Measurements from ENCODE around the gene PGAM2.

The PGAM2 gene

GRCh38 chr7:44101966-44102845 is 36.8 kb upstream of the PGAM2 start:
- no peak for TF ChIP-seq CTCF (conservative IDR thresholded peaks at IDR 0.05; ENCODE audit: low read depth, low read length)
- no peak for DNase-seq (ENCODE audit: low read depth)
- H3K4me3 ChIP-seq (ENCODE audit: low read length), result no peak overlapping the region

- no peak overlapping the region for H3K4me3 ChIP-seq (ENCODE audit: low read length)
- no peak for DNase-seq (ENCODE audit: low read depth)
- TF ChIP-seq CTCF (conservative IDR thresholded peaks at IDR 0.05; ENCODE audit: low read depth, low read length), result no peak
These were observed 36.1 kb upstream of the PGAM2 start for GRCh38 chr7:44101303-44101965.

GRCh38 chr7:44100458-44101302 is 35.3 kb upstream of the PGAM2 start:
- no peak overlapping the region for H3K4me3 ChIP-seq (ENCODE audit: low read length)
- no peak for TF ChIP-seq CTCF (conservative IDR thresholded peaks at IDR 0.05; ENCODE audit: low read depth, low read length)
- peak; percentile 43 for DNase-seq (ENCODE audit: low read depth)

- no peak for TF ChIP-seq CTCF (conservative IDR thresholded peaks at IDR 0.05; ENCODE audit: low read depth, low read length)
- no peak overlapping the region for H3K4me3 ChIP-seq (ENCODE audit: low read length)
These were observed 34.3 kb upstream of the PGAM2 start for GRCh38 chr7:44099669-44100068.

GRCh38 chr7:44098092-44099068 is 33.0 kb upstream of the PGAM2 start:
- H3K4me3 ChIP-seq (ENCODE audit: low read length), result no peak overlapping the region
- TF ChIP-seq CTCF (conservative IDR thresholded peaks at IDR 0.05; ENCODE audit: low read depth, low read length), result no peak
- no peak for DNase-seq (ENCODE audit: low read depth)

More at GRCh38 chr7:44099669-44100068, 34.3 kb upstream of the PGAM2 start:
- no peak for DNase-seq (ENCODE audit: low read depth)

All from retinal pigment epithelial cell (primary cell).